Measurements from ENCODE around the gene XYLT1.

DNA sequence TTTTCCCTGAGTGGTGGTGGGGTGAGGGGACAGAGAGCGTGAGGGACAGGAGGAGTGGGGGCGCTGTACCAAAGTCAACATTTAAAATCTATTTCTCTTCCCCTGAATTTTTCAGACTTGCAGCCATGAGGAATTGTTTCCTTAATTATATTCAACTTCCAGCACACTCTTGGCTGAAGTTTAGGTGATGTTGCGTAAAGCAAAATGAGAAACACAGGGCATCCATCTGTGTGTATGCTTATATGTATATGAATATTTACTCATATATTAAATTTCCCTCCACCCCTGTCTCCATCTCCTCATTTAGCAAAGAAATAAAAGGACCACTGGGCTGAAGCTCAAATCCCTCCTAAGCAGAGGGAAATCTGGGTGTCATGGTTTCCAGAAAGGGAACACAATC, 218.1 kb downstream of the XYLT1 start:
- TF ChIP-seq, protein P1, sequence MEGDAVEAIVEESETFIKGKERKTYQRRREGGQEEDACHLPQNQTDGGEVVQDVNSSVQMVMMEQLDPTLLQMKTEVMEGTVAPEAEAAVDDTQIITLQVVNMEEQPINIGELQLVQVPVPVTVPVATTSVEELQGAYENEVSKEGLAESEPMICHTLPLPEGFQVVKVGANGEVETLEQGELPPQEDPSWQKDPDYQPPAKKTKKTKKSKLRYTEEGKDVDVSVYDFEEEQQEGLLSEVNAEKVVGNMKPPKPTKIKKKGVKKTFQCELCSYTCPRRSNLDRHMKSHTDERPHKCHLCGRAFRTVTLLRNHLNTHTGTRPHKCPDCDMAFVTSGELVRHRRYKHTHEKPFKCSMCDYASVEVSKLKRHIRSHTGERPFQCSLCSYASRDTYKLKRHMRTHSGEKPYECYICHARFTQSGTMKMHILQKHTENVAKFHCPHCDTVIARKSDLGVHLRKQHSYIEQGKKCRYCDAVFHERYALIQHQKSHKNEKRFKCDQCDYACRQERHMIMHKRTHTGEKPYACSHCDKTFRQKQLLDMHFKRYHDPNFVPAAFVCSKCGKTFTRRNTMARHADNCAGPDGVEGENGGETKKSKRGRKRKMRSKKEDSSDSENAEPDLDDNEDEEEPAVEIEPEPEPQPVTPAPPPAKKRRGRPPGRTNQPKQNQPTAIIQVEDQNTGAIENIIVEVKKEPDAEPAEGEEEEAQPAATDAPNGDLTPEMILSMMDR (IDR thresholded peaks at IDR 0.05) = no peak
- TF ChIP-seq POLR2A (IDR thresholded peaks at IDR 0.05) = no peak

All from esophagus squamous epithelium (tissue), 4 donors.